ENCODE measurements around the gene SLAMF7.

Gene SLAMF7

DNA sequence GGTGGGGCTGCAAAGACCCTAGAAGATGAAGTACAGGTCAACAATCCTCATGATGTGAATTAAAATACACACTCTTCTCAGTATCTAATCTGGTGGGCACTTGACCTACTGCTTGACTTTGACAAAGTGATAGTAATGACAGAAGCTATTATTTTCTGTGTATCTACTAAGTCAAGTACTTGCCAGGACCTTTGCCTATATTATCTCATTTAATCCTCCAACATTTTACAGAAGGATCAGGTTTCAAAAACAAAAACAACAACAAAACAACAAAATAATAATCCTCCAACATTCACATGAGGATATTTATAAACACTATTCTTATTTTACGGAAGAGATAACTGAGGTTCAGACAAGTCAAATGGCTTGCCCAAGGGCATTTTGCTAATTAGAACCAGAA, 23.0 kb upstream of the SLAMF7 start:
- Histone ChIP-seq H3K27me3 (replicated peaks) (no peaks in the 10 kb centered on the region), H3K36me3 (replicated peaks) (no peaks in the 10 kb centered on the region), H3K27ac (no peak overlapping the region), H3K4me3 (ENCODE audit: low read depth, low read length) (no peak overlapping the region)
- in situ Hi-C loops (cut with HindIII; ENCODE audit: low pct_ligation_motif_present, low sequenced_read_pairs): no loop called here
- no peak for DNase-seq
- no peak for TF ChIP-seq CTCF (IDR thresholded peaks at IDR 0.05; ENCODE audit: low read depth, low read length, missing control alignments)

- in situ Hi-C loops (cut with HindIII; ENCODE audit: low pct_ligation_motif_present, low sequenced_read_pairs): no loop called here
- Histone ChIP-seq H3K36me3 (replicated peaks) (no peaks in the 10 kb centered on the region), H3K4me3 (ENCODE audit: low read depth, low read length) (no peak overlapping the region), H3K27ac (no peak overlapping the region), H3K27me3 (replicated peaks) (no peaks in the 10 kb centered on the region)
- no peak for TF ChIP-seq CTCF (IDR thresholded peaks at IDR 0.05; ENCODE audit: low read depth, low read length, missing control alignments)
- DNase-seq: no peak
Observed at GRCh38 chr1:160717306-160717705, 21.7 kb upstream of the SLAMF7 start.

DNA sequence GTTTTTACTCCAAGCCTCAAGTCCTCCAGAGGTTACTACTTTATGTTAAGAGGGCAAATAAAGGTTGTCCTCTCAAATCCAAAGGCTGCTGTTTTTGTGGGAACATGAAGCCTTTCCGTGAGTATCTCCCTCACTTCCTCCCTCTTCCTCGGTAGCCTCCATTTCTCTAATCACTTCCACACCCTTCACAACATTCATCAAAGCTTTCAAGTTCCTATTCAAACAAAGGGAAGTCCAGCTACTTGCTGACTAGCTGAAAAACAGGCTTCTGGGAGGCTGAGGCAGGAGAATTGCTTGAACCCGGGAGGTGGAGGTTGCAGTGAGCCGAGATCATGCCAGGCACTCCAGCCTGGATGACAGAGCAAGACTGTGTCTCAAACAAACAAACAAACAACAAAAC, 20.8 kb upstream of the SLAMF7 start:
- no peak for TF ChIP-seq CTCF (IDR thresholded peaks at IDR 0.05; ENCODE audit: low read depth, low read length, missing control alignments)
- no peaks in the 10 kb centered on the region for H3K36me3 ChIP-seq (replicated peaks)
- peaks cover 2% of the 10 kb centered on the region for H3K27me3 ChIP-seq (replicated peaks)
- no peak overlapping the region for H3K27ac ChIP-seq
- H3K4me3 ChIP-seq (ENCODE audit: low read depth, low read length): no peak overlapping the region
- in situ Hi-C loops (cut with HindIII; ENCODE audit: low pct_ligation_motif_present, low sequenced_read_pairs): no loop called here
- no peak for DNase-seq

DNA sequence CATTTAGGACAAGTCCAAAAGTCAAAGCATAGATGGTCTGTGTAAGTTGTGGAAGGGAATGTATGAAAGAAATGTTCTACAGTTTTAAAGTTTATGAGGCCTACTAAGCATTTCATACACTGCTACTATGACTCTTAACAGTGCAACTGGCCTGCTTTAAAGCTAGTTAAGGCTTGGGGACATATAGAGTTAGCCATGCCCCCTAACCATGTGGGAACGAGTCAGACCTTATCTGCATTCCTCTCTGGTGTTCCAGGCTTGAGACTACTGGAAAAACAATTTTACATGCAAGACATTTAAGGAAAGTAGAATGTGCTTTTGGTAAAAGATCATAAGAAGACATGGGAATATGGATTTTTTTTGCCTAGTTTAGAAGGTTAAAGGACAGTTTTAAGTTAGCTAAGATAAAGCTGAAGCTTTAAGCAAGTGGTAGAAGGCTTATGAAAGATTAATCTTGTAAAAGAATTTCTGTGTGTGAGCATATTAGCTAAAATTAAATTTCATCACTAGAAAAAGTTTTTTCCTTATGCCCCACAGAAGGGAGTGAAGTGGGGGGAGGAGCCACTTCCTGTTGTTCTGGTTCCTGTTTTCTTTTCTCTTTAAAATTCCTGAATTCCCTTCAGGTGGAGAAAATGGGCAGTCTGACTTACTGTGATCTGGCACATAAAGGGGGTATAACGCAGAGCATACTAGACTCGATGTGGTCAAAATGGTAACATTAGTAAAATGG, 18.5 kb upstream of the SLAMF7 start:
- H3K4me3 ChIP-seq (ENCODE audit: low read depth, low read length): no peak overlapping the region
- DNase-seq: no peak
- no peak overlapping the region for H3K27ac ChIP-seq
- peaks cover 2% of the 10 kb centered on the region for H3K27me3 ChIP-seq (replicated peaks)
- in situ Hi-C loops (cut with HindIII; ENCODE audit: low pct_ligation_motif_present, low sequenced_read_pairs): no loop called here
- H3K36me3 ChIP-seq (replicated peaks): no peaks in the 10 kb centered on the region
- TF ChIP-seq CTCF (IDR thresholded peaks at IDR 0.05; ENCODE audit: low read depth, low read length, missing control alignments): no peak

GRCh38 chr1:160721473-160721872, 17.6 kb upstream of the SLAMF7 start:
- Histone ChIP-seq H3K36me3 (replicated peaks) (no peaks in the 10 kb centered on the region), H3K27ac (no peak overlapping the region), H3K27me3 (replicated peaks) (peaks cover 2% of the 10 kb centered on the region), H3K4me3 (ENCODE audit: low read depth, low read length) (no peak overlapping the region)
- no peak for TF ChIP-seq CTCF (IDR thresholded peaks at IDR 0.05; ENCODE audit: low read depth, low read length, missing control alignments)
- in situ Hi-C loops (cut with HindIII; ENCODE audit: low pct_ligation_motif_present, low sequenced_read_pairs): no loop called here
- no peak for DNase-seq

- no peaks in the 10 kb centered on the region for H3K36me3 ChIP-seq (replicated peaks)
- peaks cover 2% of the 10 kb centered on the region for H3K27me3 ChIP-seq (replicated peaks)
- TF ChIP-seq CTCF (IDR thresholded peaks at IDR 0.05; ENCODE audit: low read depth, low read length, missing control alignments): no peak
- no peak overlapping the region for H3K27ac ChIP-seq
- no peak for DNase-seq
- in situ Hi-C loops (cut with HindIII; ENCODE audit: low pct_ligation_motif_present, low sequenced_read_pairs): no loop called here
- H3K4me3 ChIP-seq (ENCODE audit: low read depth, low read length): no peak overlapping the region
Observed at GRCh38 chr1:160722726-160723125, 16.3 kb upstream of the SLAMF7 start.
